HCT116 (cell line): Measurements from ENCODE around the gene PATL1.

Source experiments
- FOSL1 ChIP-seq: IDR thresholded peaks from 2 replicates; pipeline ENCODE4 v1.6.1; 2012; ENCODE audit warnings: low read depth
- ZFX ChIP-seq: fragments of 450-650 bp; IDR thresholded peaks from 2 replicates; pipeline ENCODE4 v1.6.1; 2017
- TF ChIP-seq, protein P1 (sequence below), 3 experiments: fragments of 200-600 bp in 1 of 3; sonication (generic) in 1 of 3; IDR thresholded peaks in 2 of 3; conservative IDR thresholded peaks in 1 of 3; 2 replicates each; pipeline ENCODE4 v1.5.1; 2012 to 2017; ENCODE audit warnings: low read depth in 2 of 3, low read length in 2 of 3, antibody characterized with exemption in 1 of 3, borderline replicate concordance in 1 of 3, control low read depth in 1 of 3, mild to moderate bottlenecking in 1 of 3, mixed read lengths in 1 of 3, mixed run types in 1 of 3, moderate library complexity in 1 of 3; ENCODE audit not compliant: insufficient read depth in 1 of 3

DNA sequence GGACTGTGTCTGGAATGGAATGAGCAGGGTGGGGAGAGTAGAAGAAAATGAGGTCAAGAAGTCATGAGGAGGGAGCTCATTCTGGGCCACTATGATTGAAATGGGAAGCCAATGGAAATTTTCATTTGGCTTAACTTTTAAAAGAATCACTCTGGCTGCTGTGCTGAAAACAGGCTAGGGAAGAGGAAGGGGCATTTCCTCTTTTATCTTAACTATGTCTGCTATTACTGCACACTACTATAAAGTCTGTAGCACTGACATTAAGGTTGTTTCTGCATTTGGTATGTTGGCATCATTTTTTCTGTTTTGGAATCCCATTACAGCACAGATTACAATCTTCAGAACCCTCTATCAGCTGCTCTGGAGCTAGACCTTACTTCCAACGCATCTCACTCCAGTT is 8.2 kb downstream of the PATL1 start:
- no peak for TF ChIP-seq ZFX
- TF ChIP-seq, protein P1, sequence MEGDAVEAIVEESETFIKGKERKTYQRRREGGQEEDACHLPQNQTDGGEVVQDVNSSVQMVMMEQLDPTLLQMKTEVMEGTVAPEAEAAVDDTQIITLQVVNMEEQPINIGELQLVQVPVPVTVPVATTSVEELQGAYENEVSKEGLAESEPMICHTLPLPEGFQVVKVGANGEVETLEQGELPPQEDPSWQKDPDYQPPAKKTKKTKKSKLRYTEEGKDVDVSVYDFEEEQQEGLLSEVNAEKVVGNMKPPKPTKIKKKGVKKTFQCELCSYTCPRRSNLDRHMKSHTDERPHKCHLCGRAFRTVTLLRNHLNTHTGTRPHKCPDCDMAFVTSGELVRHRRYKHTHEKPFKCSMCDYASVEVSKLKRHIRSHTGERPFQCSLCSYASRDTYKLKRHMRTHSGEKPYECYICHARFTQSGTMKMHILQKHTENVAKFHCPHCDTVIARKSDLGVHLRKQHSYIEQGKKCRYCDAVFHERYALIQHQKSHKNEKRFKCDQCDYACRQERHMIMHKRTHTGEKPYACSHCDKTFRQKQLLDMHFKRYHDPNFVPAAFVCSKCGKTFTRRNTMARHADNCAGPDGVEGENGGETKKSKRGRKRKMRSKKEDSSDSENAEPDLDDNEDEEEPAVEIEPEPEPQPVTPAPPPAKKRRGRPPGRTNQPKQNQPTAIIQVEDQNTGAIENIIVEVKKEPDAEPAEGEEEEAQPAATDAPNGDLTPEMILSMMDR (IDR thresholded peaks at IDR 0.05 in 2 of 3, conservative IDR thresholded peaks at IDR 0.05 in 1 of 3; ENCODE audit: borderline replicate concordance in 1 of 3, insufficient read depth in 1 of 3, low read depth in 2 of 3, low read length in 2 of 3), result no peak
- TF ChIP-seq FOSL1, result no peak
